H1 (cell line): ENCODE results near the gene CD300E. TPM values are rescaled to one million over a fixed set of nuclear protein-coding genes. Genes with fewer than 3 reads are reported as not detected.

Source experiments
- BCL11A ChIP-seq, 2 experiments: IDR thresholded peaks; one replicate each; pipeline ENCODE4 v1.6.1; 2011; ENCODE audit warnings: low read depth in 2 of 2, low read length in 2 of 2, mild to moderate bottlenecking in 2 of 2
- EZH2 ChIP-seq: fragments of 200-600 bp; sonication (generic); IDR thresholded peaks from 2 replicates; pipeline ENCODE4 v1.7.1; 2012; ENCODE audit warnings: low read depth, mild to moderate bottlenecking, moderate library complexity, low read length, inconsistent platforms; ENCODE audit not compliant: severe bottlenecking
- GABPA ChIP-seq: IDR thresholded peaks from 2 replicates; pipeline ENCODE4 v1.6.1; 2011; ENCODE audit warnings: mild to moderate bottlenecking, low read length, moderate library complexity, borderline replicate concordance; ENCODE audit not compliant: insufficient read depth
- SIX5 ChIP-seq: IDR thresholded peaks from 2 replicates; pipeline ENCODE4 v1.6.1; 2011; ENCODE audit warnings: mild to moderate bottlenecking, low read depth, low read length
- ZNF274 ChIP-seq: IDR thresholded peaks from 2 replicates; pipeline ENCODE4 v1.7.0; 2012; ENCODE audit warnings: low read length, borderline replicate concordance; ENCODE audit errors: extremely low read depth
- polyA plus RNA-seq, 7 experiments: library from polyadenylated mRNA; depleted of rRNA in 3 of 7; stranded (reverse) in 5 of 7; unstranded in 2 of 7; fragments of >200 nt in 5 of 7; fragments of 200-250 nt in 2 of 7; gene quantifications; 1 replicate in 5 of 7; 2 replicates in 1 of 7; 4 replicates in 1 of 7; pipeline versions ENCODE4 v1.2.1 to v1.2.3, GENCODE V29; 2011 to 2013; ENCODE audit warnings: missing spikeins in 2 of 7, mixed read lengths in 2 of 7
- total RNA-seq: library from RNA; stranded (reverse); fragmentation: NEBNext Ultra II Directional; extraction: Animal tissue kit (Norgen Biotek cat#: 25700); gene quantifications from 2 replicates; pipeline ENCODE4 v1.2.1, GENCODE V29; 2021

CD300E gene
- total and polyA plus RNA-seq, 2 of the 8 experiments (the other 6 are each of a cell fraction or from before 2014, with no cell fraction given): not detected

GRCh38 chr17:74606050-74606449 lies 17.5 kb downstream of the CD300E start (continued):
- no peak for TF ChIP-seq GABPA
- TF ChIP-seq EZH2: no peak
- TF ChIP-seq ZNF274: no peak
- no peak for TF ChIP-seq SIX5
- no peak for TF ChIP-seq BCL11A (IDR thresholded peaks at IDR 0.05; ENCODE audit: low read depth in 2 of 2, low read length in 2 of 2)
